ENCODE measurements around the gene CCL2.

The CCL2 gene

GRCh38 chr17:34265711-34266110, 10.6 kb downstream of the CCL2 start:
- H3K9ac ChIP-seq (ENCODE audit: low read depth, low read length), result no peak overlapping the region
- H3K27me3 ChIP-seq (ENCODE audit: control insufficient read depth, insufficient read depth, low read length), result no peaks in the 10 kb centered on the region
- no peak overlapping the region for H3K4me3 ChIP-seq (ENCODE audit: low read depth, low read length)
- no peak overlapping the region for H3K27ac ChIP-seq (ENCODE audit: low read depth, low read length)
- no peaks in the 10 kb centered on the region for H3K36me3 ChIP-seq (ENCODE audit: control insufficient read depth, insufficient read depth, low read length)
- no peaks in the 10 kb centered on the region for H3K4me1 ChIP-seq (ENCODE audit: control insufficient read depth, insufficient read depth, low read length)
- no peaks in the 10 kb centered on the region for H3K9me3 ChIP-seq (ENCODE audit: control insufficient read depth, insufficient read depth, low read length)

- H3K27ac ChIP-seq (ENCODE audit: low read depth, low read length), result no peak within 1 kb of the TSS
- no peak within 1 kb of the TSS for H3K9ac ChIP-seq (ENCODE audit: low read depth, low read length)
Measured at GRCh38 chr17:34269969-34270368, 14.9 kb downstream of the CCL2 start, which contains the start of gene CCL7. Gene CCL7 (plus strand): TSS chr17:34270221. CDS start chr17:34270291, 70 bp downstream.

GRCh38 chr17:34275881-34276280, 20.8 kb downstream of the CCL2 start:
- Histone ChIP-seq H3K4me1 (ENCODE audit: control insufficient read depth, insufficient read depth, low read length) (no peaks in the 10 kb centered on the region), H3K4me3 (ENCODE audit: low read depth, low read length) (no peak overlapping the region), H3K36me3 (ENCODE audit: control insufficient read depth, insufficient read depth, low read length) (no peaks in the 10 kb centered on the region), H3K27ac (ENCODE audit: low read depth, low read length) (no peak overlapping the region), H3K9ac (ENCODE audit: low read depth, low read length) (no peak overlapping the region), H3K27me3 (ENCODE audit: control insufficient read depth, insufficient read depth, low read length) (peaks cover 4% of the 10 kb centered on the region; the same call in 1 of the 2 replicates), H3K9me3 (ENCODE audit: control insufficient read depth, insufficient read depth, low read length) (no peaks in the 10 kb centered on the region)

More at GRCh38 chr17:34269969-34270368, 14.9 kb downstream of the CCL2 start, which contains the start of gene CCL7:
- Histone ChIP-seq H3K9me3 (ENCODE audit: control insufficient read depth, insufficient read depth, low read length) (no peaks in the 10 kb centered on the region), H3K4me1 (ENCODE audit: control insufficient read depth, insufficient read depth, low read length) (no peaks in the 10 kb centered on the region), H3K27me3 (ENCODE audit: control insufficient read depth, insufficient read depth, low read length) (peaks cover 4% of the 10 kb centered on the region; the same call in 1 of the 2 replicates), H3K4me3 (ENCODE audit: low read depth, low read length) (no peak within 1 kb of the TSS), H3K36me3 (ENCODE audit: control insufficient read depth, insufficient read depth, low read length) (no peaks in the 10 kb centered on the region)

GRCh38 chr17:34276826-34277225, 21.7 kb downstream of the CCL2 start:
- H3K9ac ChIP-seq (ENCODE audit: low read depth, low read length), result no peak overlapping the region
- no peaks in the 10 kb centered on the region for H3K27me3 ChIP-seq (ENCODE audit: control insufficient read depth, insufficient read depth, low read length)
- no peak overlapping the region for H3K27ac ChIP-seq (ENCODE audit: low read depth, low read length)
- no peaks in the 10 kb centered on the region for H3K9me3 ChIP-seq (ENCODE audit: control insufficient read depth, insufficient read depth, low read length)
- H3K36me3 ChIP-seq (ENCODE audit: control insufficient read depth, insufficient read depth, low read length), result no peaks in the 10 kb centered on the region
- H3K4me3 ChIP-seq (ENCODE audit: low read depth, low read length), result no peak overlapping the region
- H3K4me1 ChIP-seq (ENCODE audit: control insufficient read depth, insufficient read depth, low read length), result no peaks in the 10 kb centered on the region

- no peak overlapping the region for H3K9ac ChIP-seq (ENCODE audit: low read depth, low read length)
- no peak overlapping the region for H3K27ac ChIP-seq (ENCODE audit: low read depth, low read length)
- H3K4me1 ChIP-seq (ENCODE audit: control insufficient read depth, insufficient read depth, low read length), result no peaks in the 10 kb centered on the region
- no peak overlapping the region for H3K4me3 ChIP-seq (ENCODE audit: low read depth, low read length)
- H3K27me3 ChIP-seq (ENCODE audit: control insufficient read depth, insufficient read depth, low read length), result no peaks in the 10 kb centered on the region; the same call in 1 of the 2 replicates
- H3K9me3 ChIP-seq (ENCODE audit: control insufficient read depth, insufficient read depth, low read length), result no peaks in the 10 kb centered on the region
- H3K36me3 ChIP-seq (ENCODE audit: control insufficient read depth, insufficient read depth, low read length), result no peaks in the 10 kb centered on the region
Measured at GRCh38 chr17:34283571-34283970, 28.5 kb downstream of the CCL2 start.

GRCh38 chr17:34285286-34285792, 30.3 kb downstream of the CCL2 start, which contains the start of gene CCL11:
Gene CCL11 (plus strand): TSS chr17:34285742. CDS start chr17:34285809, 67 bp downstream.
- Histone ChIP-seq H3K27ac (ENCODE audit: low read depth, low read length) (no peak within 1 kb of the TSS), H3K4me3 (ENCODE audit: low read depth, low read length) (no peak within 1 kb of the TSS), H3K4me1 (ENCODE audit: control insufficient read depth, insufficient read depth, low read length) (no peaks in the 10 kb centered on the region), H3K9ac (ENCODE audit: low read depth, low read length) (no peak within 1 kb of the TSS), H3K36me3 (ENCODE audit: control insufficient read depth, insufficient read depth, low read length) (no peaks in the 10 kb centered on the region), H3K9me3 (ENCODE audit: control insufficient read depth, insufficient read depth, low read length) (no peaks in the 10 kb centered on the region), H3K27me3 (ENCODE audit: control insufficient read depth, insufficient read depth, low read length) (no peaks in the 10 kb centered on the region; the same call in 1 of the 2 replicates)

- Histone ChIP-seq H3K27ac (ENCODE audit: low read depth, low read length) (no peak overlapping the region), H3K9ac (ENCODE audit: low read depth, low read length) (no peak overlapping the region), H3K27me3 (ENCODE audit: control insufficient read depth, insufficient read depth, low read length) (no peaks in the 10 kb centered on the region; the same call in 1 of the 2 replicates), H3K36me3 (ENCODE audit: control insufficient read depth, insufficient read depth, low read length) (no peaks in the 10 kb centered on the region), H3K4me1 (ENCODE audit: control insufficient read depth, insufficient read depth, low read length) (no peaks in the 10 kb centered on the region), H3K4me3 (ENCODE audit: low read depth, low read length) (no peak overlapping the region), H3K9me3 (ENCODE audit: control insufficient read depth, insufficient read depth, low read length) (no peaks in the 10 kb centered on the region)
Measured at GRCh38 chr17:34287875-34288274, 32.8 kb downstream of the CCL2 start.

GRCh38 chr17:34290586-34290985, 35.5 kb downstream of the CCL2 start:
- H3K36me3 ChIP-seq (ENCODE audit: control insufficient read depth, insufficient read depth, low read length), result no peaks in the 10 kb centered on the region
- no peak overlapping the region for H3K27ac ChIP-seq (ENCODE audit: low read depth, low read length)
- no peaks in the 10 kb centered on the region for H3K9me3 ChIP-seq (ENCODE audit: control insufficient read depth, insufficient read depth, low read length)
- no peak overlapping the region for H3K9ac ChIP-seq (ENCODE audit: low read depth, low read length)
- no peaks in the 10 kb centered on the region for H3K4me1 ChIP-seq (ENCODE audit: control insufficient read depth, insufficient read depth, low read length)
- H3K4me3 ChIP-seq (ENCODE audit: low read depth, low read length), result no peak overlapping the region
- H3K27me3 ChIP-seq (ENCODE audit: control insufficient read depth, insufficient read depth, low read length), result no peaks in the 10 kb centered on the region

- no peaks in the 10 kb centered on the region for H3K4me1 ChIP-seq (ENCODE audit: control insufficient read depth, insufficient read depth, low read length)
- H3K27me3 ChIP-seq (ENCODE audit: control insufficient read depth, insufficient read depth, low read length), result no peaks in the 10 kb centered on the region
- H3K4me3 ChIP-seq (ENCODE audit: low read depth, low read length), result no peak overlapping the region
- no peak overlapping the region for H3K27ac ChIP-seq (ENCODE audit: low read depth, low read length)
- H3K9me3 ChIP-seq (ENCODE audit: control insufficient read depth, insufficient read depth, low read length), result no peaks in the 10 kb centered on the region
- H3K36me3 ChIP-seq (ENCODE audit: control insufficient read depth, insufficient read depth, low read length), result no peaks in the 10 kb centered on the region
- H3K9ac ChIP-seq (ENCODE audit: low read depth, low read length), result no peak overlapping the region
Measured at GRCh38 chr17:34291721-34292348, 36.8 kb downstream of the CCL2 start.

GRCh38 chr17:34299027-34299426, 43.9 kb downstream of the CCL2 start:
- no peak overlapping the region for H3K4me3 ChIP-seq (ENCODE audit: low read depth, low read length)
- no peak overlapping the region for H3K9ac ChIP-seq (ENCODE audit: low read depth, low read length)
- H3K9me3 ChIP-seq (ENCODE audit: control insufficient read depth, insufficient read depth, low read length), result no peaks in the 10 kb centered on the region
- H3K27ac ChIP-seq (ENCODE audit: low read depth, low read length), result no peak overlapping the region
- no peaks in the 10 kb centered on the region for H3K36me3 ChIP-seq (ENCODE audit: control insufficient read depth, insufficient read depth, low read length)
- H3K27me3 ChIP-seq (ENCODE audit: control insufficient read depth, insufficient read depth, low read length), result peaks cover 10% of the 10 kb centered on the region; the same call in 1 of the 2 replicates
- H3K4me1 ChIP-seq (ENCODE audit: control insufficient read depth, insufficient read depth, low read length), result peaks cover 4% of the 10 kb centered on the region

GRCh38 chr17:34299956-34300577, 45.0 kb downstream of the CCL2 start:
- Histone ChIP-seq H3K9me3 (ENCODE audit: control insufficient read depth, insufficient read depth, low read length) (no peaks in the 10 kb centered on the region), H3K4me1 (ENCODE audit: control insufficient read depth, insufficient read depth, low read length) (peaks cover 4% of the 10 kb centered on the region), H3K9ac (ENCODE audit: low read depth, low read length) (no peak overlapping the region), H3K27me3 (ENCODE audit: control insufficient read depth, insufficient read depth, low read length) (peaks cover 10% of the 10 kb centered on the region; the same call in 1 of the 2 replicates), H3K36me3 (ENCODE audit: control insufficient read depth, insufficient read depth, low read length) (no peaks in the 10 kb centered on the region), H3K4me3 (ENCODE audit: low read depth, low read length) (no peak overlapping the region), H3K27ac (ENCODE audit: low read depth, low read length) (no peak overlapping the region)

Data from HUES48 (cell line).